Measurements from ENCODE around the gene PRPF19. TPM values are rescaled to one million over a fixed set of nuclear protein-coding genes. Genes with fewer than 3 reads are reported as not detected.

Gene PRPF19
- total and polyA plus RNA-seq, 2 of the 4 experiments (the other 2 are of a cell fraction) = 29.8 to 50.4 TPM

DNA sequence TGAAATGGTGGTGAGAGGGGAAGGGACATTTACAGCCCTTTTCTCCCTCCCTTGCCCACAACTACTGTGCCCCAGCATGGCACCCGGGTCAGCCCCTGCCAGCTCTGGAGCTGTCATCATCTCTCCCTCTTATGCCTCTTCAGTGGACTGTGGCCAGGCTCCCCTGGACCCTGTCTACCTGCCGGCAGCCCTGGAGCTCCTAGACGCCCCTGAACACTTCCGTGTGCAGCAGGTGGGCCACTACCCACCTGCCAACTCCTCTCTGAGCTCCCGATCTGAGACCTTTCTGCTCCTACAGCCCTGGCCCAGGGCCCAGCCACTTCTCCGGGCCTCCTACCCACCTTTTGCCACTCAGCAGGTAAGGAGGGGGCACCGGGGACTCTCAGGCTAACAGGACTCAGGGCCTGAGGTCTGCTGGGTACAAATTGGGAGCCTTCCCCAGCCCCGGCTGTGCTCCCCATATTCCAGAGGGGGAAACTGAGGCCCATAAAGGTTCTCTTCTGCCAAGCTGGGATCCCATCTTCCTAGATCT, 20.7 kb upstream of the PRPF19 start:
- Histone ChIP-seq H2BK120ac (ENCODE audit: low read depth, low read length) (no peak overlapping the region), H3K79me1 (ENCODE audit: low read depth in 1 of 2, low read length in 2 of 2) (peaks cover 5 to 28% of the 10 kb centered on the region in 2 experiments; a peak in 3 of 4 replicates), H2BK5ac (ENCODE audit: low read depth, low read length, poor library complexity, severe bottlenecking) (no peak overlapping the region), H2BK20ac (ENCODE audit: low read depth, low read length) (no peak overlapping the region), H3K18ac (ENCODE audit: low read depth, low read length) (no peak overlapping the region), H3K36me3 (ENCODE audit: control insufficient read depth, insufficient read depth, low read length) (peaks cover 36% of the 10 kb centered on the region), H3K9me3 (ENCODE audit: control insufficient read depth, insufficient read depth, low read length) (no peaks in the 10 kb centered on the region), H3K27ac (ENCODE audit: insufficient read depth, low read length) (no peak overlapping the region), H3K23ac (ENCODE audit: low read depth, low read length) (no peak overlapping the region), H4K8ac (ENCODE audit: low read depth in 2 of 2, low read length in 2 of 2) (no peak overlapping the region), H3K56ac (ENCODE audit: extremely low read depth, insufficient read depth, low read length) (no peak overlapping the region), H4K5ac (ENCODE audit: low read depth, low read length) (no peak overlapping the region), H3K4me1 (ENCODE audit: control insufficient read depth, insufficient read depth, low read length) (peaks cover 14% of the 10 kb centered on the region), H3K9ac (ENCODE audit: low read depth, low read length) (no peak overlapping the region), H3K4me2 (ENCODE audit: low read depth, low read length) (no peak overlapping the region), H4K91ac (ENCODE audit: insufficient read depth, low read depth, low read length) (no peak overlapping the region), H3K9me1 (ENCODE audit: insufficient read depth, low read length) (peaks cover 7% of the 10 kb centered on the region; the same call in 1 of the 2 replicates), H2AK5ac (ENCODE audit: low read depth, low read length) (no peak overlapping the region), H3K4ac (ENCODE audit: low read depth, low read length) (no peak overlapping the region), H4K20me1 (ENCODE audit: insufficient read depth, low read length) (peaks cover 12% of the 10 kb centered on the region), H2AK9ac (replicated peaks; ENCODE audit: low read depth, low read length, poor library complexity) (no peak overlapping the region), H2BK15ac (ENCODE audit: low read depth, low read length) (no peak overlapping the region), H3K27me3 (ENCODE audit: control insufficient read depth, insufficient read depth, low read length) (no peaks in the 10 kb centered on the region), H2AFZ (replicated peaks; ENCODE audit: low read length, poor library complexity) (no peak overlapping the region), H3K14ac (replicated peaks; ENCODE audit: low read depth, low read length) (no peak overlapping the region), H3K4me3 (ENCODE audit: insufficient read depth, low read depth, low read length) (no peak overlapping the region)
- in situ Hi-C loops (cut with MboI; ENCODE audit: low sequenced_read_pairs) (no loop called here), dilution Hi-C loops (cut with HindIII; ENCODE audit: low sequenced_read_pairs, unreplicated experiment) (no loop called here), intact Hi-C loops (cut with micrococcal nuclease) (no loop called here)
- BruUV-seq (replicated peaks) = no TSS peak
- whole genome bisulfite sequencing, 2 experiments (ENCODE audit: extremely low coverage in 2 of 2, insufficient read length in 1 of 2) = 80% methylated on average over 1 of the region's 8 CpGs; no CpG with 5 or more reads in 1 of the 2 experiments
- DNase-seq (no peak), ATAC-seq (ENCODE audit: low read depth) (no peak)
- POLR2A ChIA-PET (ENCODE audit: unreplicated experiment) = no interaction called here
- CTCF ChIA-PET = no interaction called here
- no peak for TF ChIP-seq RAD21 (IDR thresholded peaks at IDR 0.05; ENCODE audit: low read length)
- no peak for TF ChIP-seq POLR2A (IDR thresholded peaks at IDR 0.05; ENCODE audit: low read depth, low read length)
- TF ChIP-seq, protein P1, sequence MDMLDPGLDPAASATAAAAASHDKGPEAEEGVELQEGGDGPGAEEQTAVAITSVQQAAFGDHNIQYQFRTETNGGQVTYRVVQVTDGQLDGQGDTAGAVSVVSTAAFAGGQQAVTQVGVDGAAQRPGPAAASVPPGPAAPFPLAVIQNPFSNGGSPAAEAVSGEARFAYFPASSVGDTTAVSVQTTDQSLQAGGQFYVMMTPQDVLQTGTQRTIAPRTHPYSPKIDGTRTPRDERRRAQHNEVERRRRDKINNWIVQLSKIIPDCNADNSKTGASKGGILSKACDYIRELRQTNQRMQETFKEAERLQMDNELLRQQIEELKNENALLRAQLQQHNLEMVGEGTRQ (IDR thresholded peaks at IDR 0.05; ENCODE audit: low read depth, low read length) = no peak
- TF ChIP-seq, protein P2, sequence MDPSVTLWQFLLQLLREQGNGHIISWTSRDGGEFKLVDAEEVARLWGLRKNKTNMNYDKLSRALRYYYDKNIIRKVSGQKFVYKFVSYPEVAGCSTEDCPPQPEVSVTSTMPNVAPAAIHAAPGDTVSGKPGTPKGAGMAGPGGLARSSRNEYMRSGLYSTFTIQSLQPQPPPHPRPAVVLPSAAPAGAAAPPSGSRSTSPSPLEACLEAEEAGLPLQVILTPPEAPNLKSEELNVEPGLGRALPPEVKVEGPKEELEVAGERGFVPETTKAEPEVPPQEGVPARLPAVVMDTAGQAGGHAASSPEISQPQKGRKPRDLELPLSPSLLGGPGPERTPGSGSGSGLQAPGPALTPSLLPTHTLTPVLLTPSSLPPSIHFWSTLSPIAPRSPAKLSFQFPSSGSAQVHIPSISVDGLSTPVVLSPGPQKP (IDR thresholded peaks at IDR 0.05; ENCODE audit: borderline replicate concordance, low read depth, low read length) = no peak
- no peak for TF ChIP-seq MAZ (IDR thresholded peaks at IDR 0.05; ENCODE audit: borderline replicate concordance, low read depth, low read length)
- no peak for TF ChIP-seq CHD1 (IDR thresholded peaks at IDR 0.05; ENCODE audit: low read depth, low read length)
- no peak for TF ChIP-seq FOS (IDR thresholded peaks at IDR 0.05; ENCODE audit: low read depth, low read length)
- no peak for TF ChIP-seq MXI1 (IDR thresholded peaks at IDR 0.05; ENCODE audit: borderline replicate concordance, low read depth, low read length)
- no peak for TF ChIP-seq CEBPB (IDR thresholded peaks at IDR 0.05; ENCODE audit: low read depth, low read length)
- no peak for TF ChIP-seq NFE2L2 (IDR thresholded peaks at IDR 0.05; ENCODE audit: low read depth, low read length)
- TF ChIP-seq, protein P3, sequence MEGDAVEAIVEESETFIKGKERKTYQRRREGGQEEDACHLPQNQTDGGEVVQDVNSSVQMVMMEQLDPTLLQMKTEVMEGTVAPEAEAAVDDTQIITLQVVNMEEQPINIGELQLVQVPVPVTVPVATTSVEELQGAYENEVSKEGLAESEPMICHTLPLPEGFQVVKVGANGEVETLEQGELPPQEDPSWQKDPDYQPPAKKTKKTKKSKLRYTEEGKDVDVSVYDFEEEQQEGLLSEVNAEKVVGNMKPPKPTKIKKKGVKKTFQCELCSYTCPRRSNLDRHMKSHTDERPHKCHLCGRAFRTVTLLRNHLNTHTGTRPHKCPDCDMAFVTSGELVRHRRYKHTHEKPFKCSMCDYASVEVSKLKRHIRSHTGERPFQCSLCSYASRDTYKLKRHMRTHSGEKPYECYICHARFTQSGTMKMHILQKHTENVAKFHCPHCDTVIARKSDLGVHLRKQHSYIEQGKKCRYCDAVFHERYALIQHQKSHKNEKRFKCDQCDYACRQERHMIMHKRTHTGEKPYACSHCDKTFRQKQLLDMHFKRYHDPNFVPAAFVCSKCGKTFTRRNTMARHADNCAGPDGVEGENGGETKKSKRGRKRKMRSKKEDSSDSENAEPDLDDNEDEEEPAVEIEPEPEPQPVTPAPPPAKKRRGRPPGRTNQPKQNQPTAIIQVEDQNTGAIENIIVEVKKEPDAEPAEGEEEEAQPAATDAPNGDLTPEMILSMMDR (conservative IDR thresholded peaks at IDR 0.05; ENCODE audit: low read depth, low read length) = no peak
- TF ChIP-seq MAFK (IDR thresholded peaks at IDR 0.05; ENCODE audit: low read depth, low read length) = no peak
- no peak for TF ChIP-seq RCOR1 (IDR thresholded peaks at IDR 0.05; ENCODE audit: insufficient replicate concordance, low read length)
- TF ChIP-seq RFX5 (IDR thresholded peaks at IDR 0.05; ENCODE audit: low read depth, low read length) = no peak
- no peak for TF ChIP-seq BHLHE40 (IDR thresholded peaks at IDR 0.05; ENCODE audit: low read depth, low read length)
- TF ChIP-seq SMC3 (IDR thresholded peaks at IDR 0.05; ENCODE audit: low read depth, low read length) = no peak
